Thymus (tissue), 11 donors: ENCODE data around the gene SDSL. TPM values are rescaled to one million over a fixed set of nuclear protein-coding genes. Genes with fewer than 3 reads are reported as not detected.

Experiments used
- DNase-seq, 9 donors: peaks; one replicate each; pipeline ENCODE4 v3.0.0-alpha.2; 2013; ENCODE audit warnings: low spot score in 9 of 9, low read depth in 6 of 9, missing footprints in 1 of 9
- H3K27ac ChIP-seq, 2 donors: one replicate each; pipeline ENCODE4 v1.5.1; 2013; ENCODE audit warnings: control low read depth in 1 of 2, low read depth in 1 of 2, low read length in 1 of 2, mild to moderate bottlenecking in 1 of 2, moderate library complexity in 1 of 2
- H3K27me3 ChIP-seq, 2 donors: one replicate each; pipeline ENCODE4 v1.5.1; 2013; ENCODE audit warnings: low read length in 1 of 2; ENCODE audit not compliant: control insufficient read depth in 2 of 2, insufficient read depth in 1 of 2
- H3K36me3 ChIP-seq, 2 donors: one replicate each; pipeline ENCODE4 v1.5.1; 2013; ENCODE audit warnings: low read length in 1 of 2, mild to moderate bottlenecking in 1 of 2, moderate library complexity in 1 of 2; ENCODE audit not compliant: control insufficient read depth in 2 of 2, insufficient read depth in 2 of 2
- H3K4me1 ChIP-seq, 2 donors: one replicate each; pipeline ENCODE4 v1.5.1; 2013; ENCODE audit warnings: low read length in 2 of 2; ENCODE audit not compliant: control insufficient read depth in 2 of 2, insufficient read depth in 2 of 2
- H3K4me3 ChIP-seq, 2 donors: one replicate each; pipeline ENCODE4 v1.5.1; 2013; ENCODE audit warnings: low read length in 2 of 2, control low read depth in 1 of 2, mild to moderate bottlenecking in 1 of 2
- H3K9me3 ChIP-seq, 2 donors: one replicate each; pipeline ENCODE4 v1.5.1; 2013; ENCODE audit warnings: low read length in 1 of 2, mild to moderate bottlenecking in 1 of 2; ENCODE audit not compliant: control insufficient read depth in 2 of 2, insufficient read depth in 1 of 2
- WGBS: extraction: QIAGEN DNeasy Blood & Tissue Kit; methylation state at CpG from one replicate; pipeline ENCODE4 v1.1.7; 2013; 5-methylcytosine and 5-hydroxymethylcytosine counted together
- polyA plus RNA-seq: library from polyadenylated mRNA; stranded (reverse); fragments of 200-250 nt; gene quantifications from one replicate; pipeline ENCODE4 v1.2.3, GENCODE V29; 2013
- total RNA-seq: library from RNA; stranded (reverse); fragments of 120-200 nt; gene quantifications from one replicate; pipeline ENCODE4 v1.2.4, GENCODE V29; 2013
- donor health status: healthy.

Gene SDSL
- total and polyA plus RNA-seq, 2 donors: 2.1 to 13.1 TPM

DNA sequence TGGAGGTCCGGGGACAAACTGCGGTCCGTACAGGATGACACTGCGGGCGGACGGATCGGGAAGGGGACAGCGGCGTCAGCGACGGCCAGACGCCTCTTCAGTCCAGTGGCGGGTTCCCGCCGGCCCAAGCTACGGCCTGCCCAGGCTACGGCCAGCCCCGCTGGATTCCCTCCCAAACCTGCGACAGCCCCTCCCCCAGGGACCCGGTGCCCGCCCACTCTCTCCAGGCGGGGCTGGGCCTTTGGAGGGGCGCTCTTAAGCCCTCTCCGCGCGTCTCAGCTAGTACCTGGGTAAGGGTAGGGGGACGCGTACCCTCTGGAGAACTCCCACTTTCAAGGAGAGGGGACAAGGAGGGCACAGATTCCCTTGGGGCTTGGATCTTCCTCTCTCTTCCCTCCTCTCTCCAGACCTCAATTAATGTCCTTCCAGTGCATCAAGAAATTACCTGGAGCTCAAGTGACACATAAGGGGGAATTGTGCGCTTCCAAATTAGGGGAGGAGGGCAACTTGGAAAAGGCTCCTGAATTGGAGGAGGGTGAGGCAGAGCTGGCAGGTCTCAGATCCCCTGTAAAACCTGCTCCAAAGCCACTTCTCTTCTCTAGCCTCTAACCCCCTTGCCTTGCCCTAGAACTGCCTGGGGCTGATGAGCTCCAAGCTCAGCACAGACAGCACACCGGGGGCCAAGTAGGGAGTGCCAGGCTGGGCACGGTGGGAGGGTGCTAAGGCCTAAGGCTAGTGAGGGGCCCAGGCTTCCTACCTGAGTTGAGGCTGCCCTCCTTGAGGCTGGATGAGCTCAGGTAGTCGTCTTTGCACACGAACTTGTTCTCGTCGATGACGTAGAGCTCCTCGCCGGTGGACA is 46.4 kb downstream of the SDSL start:
- Histone ChIP-seq H3K27me3 (peaks cover 98 to 100% of the 10 kb centered on the region in 2 donors), H3K9me3 (no peaks in the 10 kb centered on the region), H3K27ac (no peak overlapping the region), H3K4me1 (no peaks in the 10 kb centered on the region), H3K4me3 (no peak overlapping the region), H3K36me3 (no peaks in the 10 kb centered on the region)
- DNase-seq: no peak
- WGBS: 7% methylated on average over 38 of the region's 38 CpGs

DNA sequence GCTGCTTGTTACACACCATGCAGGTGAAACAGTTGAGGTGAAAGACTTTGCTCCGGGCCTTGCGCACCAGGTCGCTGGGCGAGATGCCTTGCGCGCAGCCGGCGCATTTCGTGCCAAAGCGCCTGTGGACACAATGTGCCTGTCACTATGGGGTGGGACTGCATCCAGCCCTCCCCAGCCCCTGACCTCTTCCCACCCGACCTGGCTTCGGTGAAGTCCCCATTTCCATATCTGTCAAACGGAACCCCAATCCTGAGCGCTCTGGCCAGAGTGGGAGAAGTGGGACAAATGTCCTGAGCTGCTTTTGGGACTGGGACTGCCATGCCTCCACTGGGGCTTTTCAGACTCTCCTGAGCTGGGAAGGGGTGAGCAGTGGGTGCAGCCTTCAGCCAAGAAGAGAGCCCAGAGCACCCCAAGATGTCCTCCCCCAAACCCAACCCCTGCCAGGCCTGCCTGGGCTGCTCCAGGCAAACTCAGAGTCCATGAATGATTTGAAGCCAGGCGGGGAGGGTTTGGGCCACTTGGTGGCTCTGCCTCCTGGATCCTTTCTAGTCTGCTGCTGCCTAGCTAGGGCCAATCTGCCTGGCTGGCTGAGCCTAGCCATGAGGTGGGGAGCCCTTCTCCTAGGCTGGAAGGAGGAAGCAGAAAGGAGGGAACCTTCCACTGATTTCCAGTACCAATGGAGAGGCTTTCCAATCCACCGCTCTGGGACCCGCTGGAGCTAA is 47.2 kb downstream of the SDSL start:
- H3K4me1 ChIP-seq: no peaks in the 10 kb centered on the region
- WGBS: 12% methylated on average over 17 of the region's 17 CpGs
- no peak for DNase-seq
- no peaks in the 10 kb centered on the region for H3K9me3 ChIP-seq
- H3K27ac ChIP-seq: no peak overlapping the region
- no peak overlapping the region for H3K4me3 ChIP-seq
- no peaks in the 10 kb centered on the region for H3K36me3 ChIP-seq
- H3K27me3 ChIP-seq: peaks cover 98 to 100% of the 10 kb centered on the region in 2 donors

DNA sequence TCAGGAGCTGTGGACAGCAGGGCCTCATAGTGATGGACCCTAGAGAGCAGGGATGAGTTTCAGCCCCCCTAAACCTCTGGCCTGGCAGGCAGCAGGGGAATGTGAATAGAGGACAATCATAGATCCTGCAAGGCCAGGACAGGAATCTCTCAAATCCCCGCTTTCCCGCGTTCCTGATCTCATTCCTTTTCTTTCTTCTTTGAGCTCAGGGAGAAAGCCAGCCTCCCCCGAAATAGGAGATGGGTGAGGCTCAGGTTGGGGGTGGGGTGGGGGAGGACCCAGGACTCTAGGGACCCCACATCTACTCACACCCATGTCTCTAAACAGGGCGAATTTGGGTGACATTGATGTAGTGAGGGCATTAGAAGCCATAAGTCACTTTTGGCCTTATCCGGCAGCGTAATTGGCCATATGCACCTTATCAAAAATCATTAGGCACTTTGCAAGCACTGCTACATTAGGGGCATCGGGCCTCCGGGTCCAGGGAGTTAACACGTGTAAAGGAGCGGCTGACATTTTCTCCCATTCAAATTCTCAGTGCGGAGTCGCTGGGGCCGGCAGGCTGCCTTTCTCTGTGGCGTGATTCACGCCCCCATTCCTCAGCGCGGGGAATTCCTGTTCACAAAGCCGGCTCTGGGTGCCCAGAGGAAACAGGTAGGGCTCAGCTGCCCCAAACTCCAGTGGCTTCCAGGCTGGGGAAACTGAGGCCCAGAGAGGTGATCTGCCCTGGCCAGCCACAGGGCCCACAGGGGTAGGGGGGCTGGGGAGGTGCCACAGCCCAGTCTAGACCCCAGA is 48.0 kb downstream of the SDSL start:
- no peaks in the 10 kb centered on the region for H3K36me3 ChIP-seq

GRCh38 chr12:113470871-113471618 is 48.9 kb downstream of the SDSL start:
- DNase-seq: no peak
- H3K4me1 ChIP-seq: no peaks in the 10 kb centered on the region

More for the DNA sequence above, 48.0 kb downstream of the SDSL start:
- peaks cover 98 to 100% of the 10 kb centered on the region in 2 donors for H3K27me3 ChIP-seq
- no peaks in the 10 kb centered on the region for H3K9me3 ChIP-seq
- no peak for DNase-seq
- H3K4me1 ChIP-seq: no peaks in the 10 kb centered on the region
- 7% methylated on average over 19 of the region's 19 CpGs for WGBS
- no peak overlapping the region for H3K4me3 ChIP-seq
- no peak overlapping the region for H3K27ac ChIP-seq

DNA sequence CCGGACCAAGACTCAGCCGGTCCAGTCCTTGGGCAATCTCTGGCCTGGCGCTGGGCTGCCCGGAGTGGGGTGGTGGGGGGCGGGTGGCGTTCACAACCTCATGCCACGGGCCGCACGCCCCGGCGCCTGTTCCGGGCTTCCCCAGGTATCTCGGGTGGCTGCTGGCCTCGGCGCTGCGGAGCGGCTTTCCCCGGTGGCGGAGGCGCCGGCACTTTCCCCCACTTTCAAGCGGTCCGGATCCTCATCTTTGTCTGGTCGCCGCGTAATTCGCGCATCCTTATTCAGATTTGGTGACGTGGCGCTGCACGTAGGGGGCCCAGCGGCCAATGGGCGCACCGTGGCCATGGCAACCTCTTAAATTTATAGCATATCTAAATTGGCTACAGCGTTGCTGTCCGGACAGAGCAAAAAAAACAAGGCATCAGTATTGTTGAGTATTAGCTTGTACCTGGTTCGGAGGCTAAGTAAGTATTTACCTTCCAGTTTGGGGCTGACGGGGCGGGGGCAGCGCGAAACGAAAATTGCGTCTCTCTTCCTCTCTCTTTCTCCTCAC is 49.5 kb downstream of the SDSL start, which contains the start of gene LHX5:
TSS of gene LHX5 (minus strand) at position 253 of the 553 bp plus-strand sequence. CDS start 373 bp downstream, outside the sequence.
- Histone ChIP-seq H3K27me3 (peaks cover 98 to 100% of the 10 kb centered on the region in 2 donors), H3K4me3 (no peak within 1 kb of the TSS), H3K36me3 (no peaks in the 10 kb centered on the region), H3K9me3 (no peaks in the 10 kb centered on the region), H3K4me1 (no peaks in the 10 kb centered on the region), H3K27ac (no peak within 1 kb of the TSS)
- WGBS: 8% methylated on average over 43 of the region's 43 CpGs
- DNase-seq: no peak

More at GRCh38 chr12:113470871-113471618, 48.9 kb downstream of the SDSL start:
- Histone ChIP-seq H3K9me3 (no peaks in the 10 kb centered on the region), H3K27ac (no peak overlapping the region), H3K27me3 (peaks cover 98 to 100% of the 10 kb centered on the region in 2 donors), H3K4me3 (no peak overlapping the region), H3K36me3 (no peaks in the 10 kb centered on the region)
- WGBS: 6% methylated on average over 53 of the region's 53 CpGs

GRCh38 chr12:113472191-113473121 is 50.3 kb downstream of the SDSL start:
- H3K36me3 ChIP-seq: no peaks in the 10 kb centered on the region
- WGBS: 6% methylated on average over 51 of the region's 51 CpGs
- H3K27ac ChIP-seq: no peak overlapping the region
- no peak for DNase-seq
- peaks cover 95 to 98% of the 10 kb centered on the region in 2 donors for H3K27me3 ChIP-seq
- H3K4me1 ChIP-seq: no peaks in the 10 kb centered on the region
- no peaks in the 10 kb centered on the region for H3K9me3 ChIP-seq
- no peak overlapping the region for H3K4me3 ChIP-seq

GRCh38 chr12:113473400-113473799 is 51.2 kb downstream of the SDSL start:
- 20% methylated on average over 6 of the region's 6 CpGs for WGBS
- Histone ChIP-seq H3K36me3 (no peaks in the 10 kb centered on the region), H3K27me3 (peaks cover 92 to 98% of the 10 kb centered on the region in 2 donors), H3K27ac (no peak overlapping the region), H3K4me1 (no peaks in the 10 kb centered on the region), H3K9me3 (no peaks in the 10 kb centered on the region), H3K4me3 (no peak overlapping the region)
- no peak for DNase-seq
